Type B pancreatic cell (in vitro differentiated cells): ENCODE measurements around the gene GET4. TPM values are rescaled to one million over a fixed set of nuclear protein-coding genes. Genes with fewer than 3 reads are reported as not detected.
A peak's percentile ranks its signal among the peaks of the same experiment; 100 is the strongest.
"Not testable (repeated sequence)": the region's sequence is repeated elsewhere in the genome, so short reads cannot be mapped to it uniquely, and the experiment has no call there.

ENCODE experiments used
- DNase-seq: peaks from one replicate; pipeline ENCODE4 v3.0.0; 2021; ENCODE audit warnings: mixed read lengths; ENCODE audit not compliant: unreplicated experiment; ENCODE audit errors: extremely low spot score
- H3K27ac Mint-ChIP-seq: 2 replicates; pipeline ENCODE4 v1.8.0; 2021; ENCODE audit warnings: mild to moderate bottlenecking, mixed read lengths
- H3K27me3 Mint-ChIP-seq: 2 replicates; pipeline ENCODE4 v1.8.0; 2021; ENCODE audit warnings: mixed read lengths
- H3K36me3 Mint-ChIP-seq: 2 replicates; pipeline ENCODE4 v1.8.0; 2021; ENCODE audit warnings: mixed read lengths
- H3K4me1 Mint-ChIP-seq: one replicate; pipeline ENCODE4 v1.8.0; 2021; ENCODE audit warnings: mixed read lengths; ENCODE audit not compliant: unreplicated experiment
- H3K4me3 Mint-ChIP-seq: 2 replicates; pipeline ENCODE4 v1.8.0; 2021; ENCODE audit warnings: mild to moderate bottlenecking, mixed read lengths
- H3K9me3 Mint-ChIP-seq: 2 replicates; pipeline ENCODE4 v1.8.0; 2021; ENCODE audit warnings: mixed read lengths
- total RNA-seq: library from RNA; stranded (reverse); gene quantifications from 2 replicates; pipeline ENCODE4 v1.2.1, GENCODE V29; 2021; ENCODE audit warnings: low replicate concordance
- TF ChIP-seq, protein P1 (sequence below): fragments of 200-600 bp; sonication (generic); conservative IDR thresholded peaks from 2 replicates; pipeline ENCODE4 v1.5.0; 2021; ENCODE audit warnings: antibody characterized with exemption, mild to moderate bottlenecking

GET4 gene
- total RNA-seq, 1 donor from 2014 or later = 46.3 TPM

DNA sequence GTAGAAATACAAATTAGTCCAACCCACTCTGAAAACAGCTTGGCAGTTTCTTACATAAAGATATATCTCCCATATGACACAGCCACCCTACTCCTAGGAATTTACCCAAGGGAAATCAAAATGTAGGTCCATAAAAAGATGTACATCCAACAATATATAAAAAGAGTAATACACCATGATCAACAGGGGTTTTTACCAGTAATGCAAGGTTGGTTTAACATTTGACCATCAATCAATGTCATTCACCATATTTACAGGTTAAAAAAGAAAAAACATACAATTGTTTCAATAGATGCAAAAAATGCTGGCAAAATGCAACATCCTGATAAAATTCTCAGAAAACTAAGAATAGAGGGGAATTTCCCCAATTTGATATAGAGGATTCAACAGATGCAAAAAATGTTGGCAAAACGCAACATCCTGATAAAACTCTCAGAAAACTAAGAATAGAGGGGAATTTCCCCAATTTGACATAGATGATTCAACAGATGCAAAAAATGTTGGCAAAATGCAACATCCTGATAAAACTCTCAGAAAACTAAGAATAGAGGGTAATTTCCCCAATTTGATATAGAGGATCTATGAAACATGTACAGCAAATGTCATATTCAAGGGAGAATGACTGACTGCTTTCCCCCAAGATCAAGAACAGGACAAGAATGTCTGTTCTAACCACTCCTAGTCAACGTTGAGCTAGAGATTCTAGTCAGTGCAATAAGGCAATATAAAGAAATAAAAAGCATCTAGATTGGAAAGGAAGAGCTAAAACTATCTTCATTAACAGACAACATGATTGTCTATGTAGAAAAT is 64.5 kb downstream of the GET4 start:
- no peaks in the 10 kb centered on the region for H3K36me3 Mint-ChIP-seq
- no peak overlapping the region for H3K27ac Mint-ChIP-seq
- peaks cover 6% of the 10 kb centered on the region for H3K9me3 Mint-ChIP-seq
- H3K27me3 Mint-ChIP-seq = peaks cover 23% of the 10 kb centered on the region
- DNase-seq = no peak
- TF ChIP-seq, protein P1, sequence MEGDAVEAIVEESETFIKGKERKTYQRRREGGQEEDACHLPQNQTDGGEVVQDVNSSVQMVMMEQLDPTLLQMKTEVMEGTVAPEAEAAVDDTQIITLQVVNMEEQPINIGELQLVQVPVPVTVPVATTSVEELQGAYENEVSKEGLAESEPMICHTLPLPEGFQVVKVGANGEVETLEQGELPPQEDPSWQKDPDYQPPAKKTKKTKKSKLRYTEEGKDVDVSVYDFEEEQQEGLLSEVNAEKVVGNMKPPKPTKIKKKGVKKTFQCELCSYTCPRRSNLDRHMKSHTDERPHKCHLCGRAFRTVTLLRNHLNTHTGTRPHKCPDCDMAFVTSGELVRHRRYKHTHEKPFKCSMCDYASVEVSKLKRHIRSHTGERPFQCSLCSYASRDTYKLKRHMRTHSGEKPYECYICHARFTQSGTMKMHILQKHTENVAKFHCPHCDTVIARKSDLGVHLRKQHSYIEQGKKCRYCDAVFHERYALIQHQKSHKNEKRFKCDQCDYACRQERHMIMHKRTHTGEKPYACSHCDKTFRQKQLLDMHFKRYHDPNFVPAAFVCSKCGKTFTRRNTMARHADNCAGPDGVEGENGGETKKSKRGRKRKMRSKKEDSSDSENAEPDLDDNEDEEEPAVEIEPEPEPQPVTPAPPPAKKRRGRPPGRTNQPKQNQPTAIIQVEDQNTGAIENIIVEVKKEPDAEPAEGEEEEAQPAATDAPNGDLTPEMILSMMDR = no peak
- no peak overlapping the region for H3K4me3 Mint-ChIP-seq
- no peaks in the 10 kb centered on the region for H3K4me1 Mint-ChIP-seq

DNA sequence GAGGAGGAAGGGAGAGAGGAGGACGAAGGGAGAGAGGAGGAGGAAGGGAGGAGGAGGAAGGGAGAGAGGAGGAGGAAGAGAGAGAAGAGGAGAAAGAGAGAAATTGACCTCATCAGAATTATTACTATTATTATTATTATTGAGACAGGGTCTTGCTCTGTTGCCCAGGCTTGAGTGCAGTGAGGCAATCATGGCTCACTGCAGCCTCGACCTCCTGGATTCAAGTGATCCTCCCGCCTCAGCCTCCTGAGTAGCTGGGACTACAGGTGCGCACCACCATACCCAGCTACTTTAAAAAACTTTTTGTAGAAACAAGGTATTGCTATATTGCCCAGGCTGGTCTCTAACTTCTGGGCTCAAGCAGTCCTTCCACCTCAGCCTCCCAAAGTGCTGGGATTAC is 67.4 kb downstream of the GET4 start:
- H3K4me3 Mint-ChIP-seq, DNase-seq, H3K4me1 Mint-ChIP-seq, H3K36me3 Mint-ChIP-seq, H3K9me3 Mint-ChIP-seq, H3K27ac Mint-ChIP-seq: not testable (repeated sequence)
- peaks cover 23% of the 10 kb centered on the region for H3K27me3 Mint-ChIP-seq

DNA sequence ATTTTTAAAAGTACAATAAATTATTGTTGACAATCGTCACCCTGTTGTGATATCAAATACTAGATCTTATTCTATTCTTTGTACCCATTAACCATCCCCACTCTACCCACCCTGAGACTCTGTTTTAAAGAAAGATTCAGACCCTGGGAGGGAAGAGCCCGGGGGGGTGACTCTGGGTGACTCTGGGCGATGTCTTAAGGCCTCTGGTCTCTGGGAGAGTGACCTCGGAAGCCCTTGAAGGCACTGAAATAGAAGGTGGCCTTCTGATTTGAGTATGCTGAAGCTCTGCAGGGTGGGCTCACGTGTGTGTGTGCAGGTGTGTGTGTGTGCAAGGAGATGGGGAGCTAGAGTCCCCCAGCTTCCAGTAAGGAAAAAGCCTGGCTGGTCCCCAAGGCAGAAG is 68.4 kb downstream of the GET4 start:
- TF ChIP-seq, protein P1 = no peak
- H3K27me3 Mint-ChIP-seq = peaks cover 23% of the 10 kb centered on the region
- H3K4me3 Mint-ChIP-seq = peak overlapping the region; percentile 34
- H3K36me3 Mint-ChIP-seq = no peaks in the 10 kb centered on the region
- peak overlapping the region; percentile 26 for H3K27ac Mint-ChIP-seq
- DNase-seq = no peak
- no peaks in the 10 kb centered on the region for H3K4me1 Mint-ChIP-seq
- H3K9me3 Mint-ChIP-seq = peaks cover 6% of the 10 kb centered on the region

DNA sequence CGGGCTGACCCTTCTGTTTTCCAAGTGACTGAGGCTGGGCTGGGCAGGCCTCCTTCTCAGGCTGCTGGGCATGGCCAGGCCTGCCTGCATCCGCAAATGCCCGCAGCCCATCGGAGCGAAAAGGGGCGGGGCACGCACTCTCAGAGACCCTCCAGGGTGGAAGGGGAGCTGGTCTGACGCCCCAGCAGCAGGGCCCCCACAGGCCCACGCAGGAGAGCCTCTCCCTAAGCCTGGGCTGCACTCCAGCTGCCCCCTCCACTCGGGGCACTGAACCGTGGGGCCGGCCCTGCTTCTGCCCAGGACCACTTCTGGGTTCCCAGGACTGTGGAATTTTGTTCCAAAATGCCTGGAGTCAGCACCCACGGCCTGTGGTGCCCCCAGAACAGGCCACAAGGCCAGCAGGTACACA is 68.8 kb downstream of the GET4 start:
- DNase-seq = no peak
- H3K27ac Mint-ChIP-seq = peak overlapping the region; percentile 26
- H3K27me3 Mint-ChIP-seq = peaks cover 19% of the 10 kb centered on the region
- TF ChIP-seq, protein P1 = no peak
- H3K4me3 Mint-ChIP-seq = no peak overlapping the region
- H3K36me3 Mint-ChIP-seq = no peaks in the 10 kb centered on the region
- no peaks in the 10 kb centered on the region for H3K4me1 Mint-ChIP-seq
- H3K9me3 Mint-ChIP-seq = peaks cover 6% of the 10 kb centered on the region

DNA sequence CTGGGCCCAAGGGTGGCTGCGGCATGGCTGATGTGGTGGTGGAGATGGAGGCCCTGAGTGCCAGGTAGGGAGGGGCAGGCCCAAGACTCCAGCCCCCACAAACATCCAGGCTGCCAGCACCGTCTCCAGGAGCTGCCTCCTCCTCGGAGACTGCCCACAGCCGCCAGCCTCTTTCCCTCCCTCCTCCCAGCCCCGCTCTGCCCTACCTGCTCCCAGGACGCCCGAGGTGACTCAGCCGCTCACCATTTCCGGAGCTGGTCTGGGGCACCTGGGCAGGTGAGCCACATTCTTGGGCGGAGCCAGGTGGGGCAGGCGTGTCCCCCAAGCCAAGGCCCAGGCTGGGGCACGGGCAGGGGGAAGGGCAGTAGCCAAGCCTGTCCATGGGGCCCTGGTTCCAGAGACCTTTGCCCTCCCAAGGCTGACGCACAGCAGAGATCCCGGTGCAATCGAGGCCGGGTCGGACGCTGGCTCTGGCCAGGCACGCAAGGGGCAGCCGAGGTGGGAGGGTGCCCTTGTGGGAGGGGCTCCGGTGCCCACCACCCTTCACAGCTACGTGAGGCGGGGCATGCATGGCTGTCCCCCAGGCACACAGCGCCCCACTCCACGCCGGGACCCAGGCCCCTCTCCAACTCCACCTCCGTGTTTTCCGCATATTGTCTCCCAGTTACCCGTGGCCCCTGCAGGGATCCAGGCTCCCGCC is 69.4 kb downstream of the GET4 start:
- DNase-seq = no peak
- H3K27ac Mint-ChIP-seq = no peak overlapping the region
- no peak overlapping the region for H3K4me3 Mint-ChIP-seq
- no peaks in the 10 kb centered on the region for H3K36me3 Mint-ChIP-seq
- TF ChIP-seq, protein P1 = no peak
- H3K9me3 Mint-ChIP-seq = peaks cover 6% of the 10 kb centered on the region
- H3K4me1 Mint-ChIP-seq = no peaks in the 10 kb centered on the region
- peaks cover 14% of the 10 kb centered on the region for H3K27me3 Mint-ChIP-seq

Other genes starting within 250 kb of the GET4 start
- 42.4 and 45.6 TPM in 2 replicates for gene DNAAF5, start 149.9 kb upstream of the GET4 start, total RNA-seq
- 18.4 and 26.1 TPM in 2 replicates for gene PRKAR1B, start 149.3 kb upstream of the GET4 start, total RNA-seq
- gene SUN1, start 44.1 kb upstream of the GET4 start, total RNA-seq = 121 and 146 TPM in 2 replicates
- gene ADAP1, start 78.1 kb downstream of the GET4 start, total RNA-seq = 15.7 and 18.1 TPM in 2 replicates
- gene COX19, start 99.0 kb downstream of the GET4 start, total RNA-seq = 14.8 and 15.4 TPM in 2 replicates
- gene CYP2W1, start 106.6 kb downstream of the GET4 start, total RNA-seq = 13.6 and 15.3 TPM in 2 replicates
- gene GPR146, start 168.0 kb downstream of the GET4 start, total RNA-seq = 1.2 TPM in 2 replicates
- gene GPER1, start 211.6 kb downstream of the GET4 start, total RNA-seq = 2.5 and 5.0 TPM in 2 replicates